DMS79 treated with DMSO at 0.1 percent for 48 hours (cell line): ENCODE data around the gene RAB3GAP2.
A peak's percentile ranks its signal among the peaks of the same experiment; 100 is the strongest.
"Not testable (repeated sequence)": the region's sequence is repeated elsewhere in the genome, so short reads cannot be mapped to it uniquely, and the experiment has no call there.

Experiments used
- DNase-seq: peaks from one replicate; lab custom pipeline; 2025; lab: John Stamatoyannopoulos, UW

RAB3GAP2 gene

GRCh38 chr1:220236278-220236677, 36.0 kb downstream of the RAB3GAP2 start:
- not testable (repeated sequence) for DNase-seq

- peak; percentile 86 for DNase-seq
These were observed 36.8 kb downstream of the RAB3GAP2 start for GRCh38 chr1:220235462-220235861.

GRCh38 chr1:220233927-220234326, 38.3 kb downstream of the RAB3GAP2 start:
- DNase-seq, result no peak

- DNase-seq, result no peak
These were observed 42.5 kb downstream of the RAB3GAP2 start for GRCh38 chr1:220229771-220230170.

- DNase-seq, result no peak
These were observed 44.9 kb downstream of the RAB3GAP2 start for GRCh38 chr1:220227393-220227792.

- DNase-seq, result no peak
These were observed 45.5 kb downstream of the RAB3GAP2 start for GRCh38 chr1:220226752-220227151.

- no peak for DNase-seq
These were observed 46.3 kb downstream of the RAB3GAP2 start for GRCh38 chr1:220225957-220226356.

- DNase-seq, result no peak
These were observed 47.6 kb downstream of the RAB3GAP2 start for GRCh38 chr1:220224611-220225124.

- DNase-seq, result no peak
These were observed 48.2 kb downstream of the RAB3GAP2 start for GRCh38 chr1:220224033-220224432.

GRCh38 chr1:220222939-220223338, 49.3 kb downstream of the RAB3GAP2 start:
- DNase-seq, result no peak

- peak; percentile 52 for DNase-seq
These were observed 50.6 kb downstream of the RAB3GAP2 start for GRCh38 chr1:220221670-220222069.

- DNase-seq, result no peak
These were observed 51.0 kb downstream of the RAB3GAP2 start for GRCh38 chr1:220221269-220221668.

- not testable (repeated sequence) for DNase-seq
These were observed 51.6 kb downstream of the RAB3GAP2 start for GRCh38 chr1:220220699-220221040.

- no peak for DNase-seq
These were observed 52.2 kb downstream of the RAB3GAP2 start for GRCh38 chr1:220219865-220220698.

GRCh38 chr1:220219136-220219442, 53.2 kb downstream of the RAB3GAP2 start:
- DNase-seq, result no peak

GRCh38 chr1:220218397-220219135, 53.7 kb downstream of the RAB3GAP2 start:
- peak; percentile 57 for DNase-seq

- no peak for DNase-seq
These were observed 54.8 kb downstream of the RAB3GAP2 start for GRCh38 chr1:220217383-220217988.

- no peak for DNase-seq
These were observed 58.8 kb downstream of the RAB3GAP2 start for GRCh38 chr1:220213382-220213983.

- no peak for DNase-seq
These were observed 64.8 kb downstream of the RAB3GAP2 start for GRCh38 chr1:220207411-220207810.

- DNase-seq, result not testable (repeated sequence)
These were observed 67.5 kb downstream of the RAB3GAP2 start for GRCh38 chr1:220204758-220205157.

- no peak for DNase-seq
These were observed 68.4 kb downstream of the RAB3GAP2 start for GRCh38 chr1:220203816-220204215.
